ENCODE results near the gene CEP290. TPM values are rescaled to one million over a fixed set of nuclear protein-coding genes. Genes with fewer than 3 reads are reported as not detected.

CEP290 gene
- total and polyA plus RNA-seq, 10 of the 15 experiments (the other 5 are each of a cell fraction or from before 2014, with no cell fraction given), result 4.8 to 15.7 (median 10.7) TPM

- ChIA-PET SMC1A (ENCODE audit: uncharacterized antibody, unreplicated experiment) (interaction anchor here (0.8 to 1.3 kb wide), 3 partner anchors 12 to 21 kb away, joined by 3 to 4 read pairs (median 3); no protein-coding TSS in a partner anchor), RAD21 (ENCODE audit: unreplicated experiment) (no interaction called here), CTCF (no interaction called here), POLR2A (interaction anchor here (0.5 kb wide), 1 partner anchor 18 kb away, joined by 4 read pairs; no protein-coding TSS in a partner anchor)
- BruUV-seq (replicated peaks), result no TSS peak
- no peak overlapping the region for H3K9ac ChIP-seq (ENCODE audit: control insufficient read depth, insufficient read depth, low read length)
- intact Hi-C loops (cut with micrococcal nuclease; ENCODE audit: unreplicated experiment) (no loop called here), in situ Hi-C loops (cut with MboI) (no loop called here)
- H3K27me3 ChIP-seq (replicated peaks in 1 of 2; ENCODE audit: control insufficient read depth in 2 of 2, insufficient read depth in 2 of 2, low read length in 1 of 2), result no peaks in the 10 kb centered on the region
- no peak overlapping the region for H3K4me3 ChIP-seq
- no peak overlapping the region for H3K27ac ChIP-seq (ENCODE audit: control insufficient read depth, insufficient read depth)
- DNase-seq (ENCODE audit: low read depth, low spot score) (no peak), ATAC-seq (no peak), FAIRE-seq (no peak)
- no peaks in the 10 kb centered on the region for H3K9me3 ChIP-seq (replicated peaks; ENCODE audit: control insufficient read depth, insufficient read depth, low read length)
- WGBS (ENCODE audit: insufficient coverage, insufficient replicate concordance, low lambda C conversion rate, missing lambda C conversion rate), result 77% methylated on average over 3 of the region's 3 CpGs
- H3K4me2 ChIP-seq (ENCODE audit: control insufficient read depth, insufficient read depth), result no peak overlapping the region
- H3K79me2 ChIP-seq (ENCODE audit: control insufficient read depth, insufficient read depth, low read length), result no peaks in the 10 kb centered on the region
- H3K36me3 ChIP-seq (ENCODE audit: control insufficient read depth in 2 of 2, insufficient read depth in 2 of 2, low read length in 1 of 2), result peaks cover 0 to 4% of the 10 kb centered on the region in 2 experiments; a peak in 1 of 4 replicates
- H4K20me1 ChIP-seq (ENCODE audit: control insufficient read depth, insufficient read depth), result no peaks in the 10 kb centered on the region
- H3K4me1 ChIP-seq (ENCODE audit: control insufficient read depth, insufficient read depth, low read length), result no peaks in the 10 kb centered on the region
- no peak overlapping the region for H2AFZ ChIP-seq (ENCODE audit: control insufficient read depth, low read depth, low read length)
- TF ChIP-seq TCF3 (IDR thresholded peaks at IDR 0.05; ENCODE audit: borderline replicate concordance, insufficient read depth, low read depth, low read length) (no peak), SKIL (IDR thresholded peaks at IDR 0.05; ENCODE audit: low read depth, poor library complexity, severe bottlenecking) (no peak), CHD4 (IDR thresholded peaks at IDR 0.05) (no peak), NRF1 (conservative IDR thresholded peaks at IDR 0.05; ENCODE audit: low read depth, low read length) (no peak), REST (IDR thresholded peaks at IDR 0.05; ENCODE audit: low read depth, low read length) (no peak), MEF2A (IDR thresholded peaks at IDR 0.05; ENCODE audit: insufficient read depth, low read depth, low read length) (no peak), PML (IDR thresholded peaks at IDR 0.05; ENCODE audit: low read length) (no peak)
Measured at GRCh38 chr12:88083634-88084033, 58.3 kb downstream of the CEP290 start.

Data from GM12878 (cell line).